ENCODE data around the gene COG4.
A peak's percentile ranks its signal among the peaks of the same experiment; 100 is the strongest.

The COG4 gene

DNA sequence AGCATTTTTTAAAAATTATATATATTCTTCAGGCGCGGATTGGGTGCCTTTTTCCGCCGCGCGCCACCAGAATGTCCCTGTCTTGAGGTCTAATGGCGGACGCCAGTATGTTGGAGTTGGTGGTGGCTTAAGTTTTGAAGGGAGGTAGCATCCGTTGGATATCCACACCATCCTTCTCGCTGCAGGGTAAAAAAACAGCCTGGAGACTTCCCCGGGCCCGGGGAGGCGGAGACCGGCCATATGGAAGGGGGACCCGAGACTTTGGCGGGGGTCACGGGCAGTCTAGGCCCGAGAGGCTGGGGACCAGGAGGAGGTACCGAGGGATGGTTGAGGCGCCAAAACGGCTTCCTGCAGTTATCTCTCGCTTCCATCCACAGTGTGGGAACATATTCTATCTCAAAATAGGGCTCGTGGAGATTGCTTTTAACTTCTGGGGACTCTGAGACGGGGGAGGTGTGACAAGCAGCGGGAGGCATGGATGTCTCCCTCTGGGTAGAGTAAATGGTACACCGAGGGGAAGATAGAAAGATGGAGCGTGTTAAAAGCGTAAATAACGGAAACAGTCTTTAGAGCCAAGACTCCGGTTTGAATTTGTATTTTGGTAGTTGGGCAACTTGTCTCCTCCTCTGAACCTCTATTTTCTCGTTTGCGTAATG lies 517 bp upstream of the COG4 start, which contains the start of gene SF3B3:
TSS of gene SF3B3 (plus strand) at position 74 of the 656 bp plus-strand sequence. CDS start 2,841 bp downstream, outside the sequence.
- peaks cover 20% of the 10 kb centered on the region for H3F3A ChIP-seq (ENCODE audit: insufficient read depth, low read length)
- H3K4me1 ChIP-seq (ENCODE audit: low read length): peaks cover 17% of the 10 kb centered on the region
- no peak for TF ChIP-seq EZH2phosphoT487 (IDR thresholded peaks at IDR 0.05; ENCODE audit: low read length)
- TF ChIP-seq EZH2 (optimal IDR thresholded peaks at IDR 0.05; ENCODE audit: low read depth, low read length): no peak
- TF ChIP-seq, protein P1, sequence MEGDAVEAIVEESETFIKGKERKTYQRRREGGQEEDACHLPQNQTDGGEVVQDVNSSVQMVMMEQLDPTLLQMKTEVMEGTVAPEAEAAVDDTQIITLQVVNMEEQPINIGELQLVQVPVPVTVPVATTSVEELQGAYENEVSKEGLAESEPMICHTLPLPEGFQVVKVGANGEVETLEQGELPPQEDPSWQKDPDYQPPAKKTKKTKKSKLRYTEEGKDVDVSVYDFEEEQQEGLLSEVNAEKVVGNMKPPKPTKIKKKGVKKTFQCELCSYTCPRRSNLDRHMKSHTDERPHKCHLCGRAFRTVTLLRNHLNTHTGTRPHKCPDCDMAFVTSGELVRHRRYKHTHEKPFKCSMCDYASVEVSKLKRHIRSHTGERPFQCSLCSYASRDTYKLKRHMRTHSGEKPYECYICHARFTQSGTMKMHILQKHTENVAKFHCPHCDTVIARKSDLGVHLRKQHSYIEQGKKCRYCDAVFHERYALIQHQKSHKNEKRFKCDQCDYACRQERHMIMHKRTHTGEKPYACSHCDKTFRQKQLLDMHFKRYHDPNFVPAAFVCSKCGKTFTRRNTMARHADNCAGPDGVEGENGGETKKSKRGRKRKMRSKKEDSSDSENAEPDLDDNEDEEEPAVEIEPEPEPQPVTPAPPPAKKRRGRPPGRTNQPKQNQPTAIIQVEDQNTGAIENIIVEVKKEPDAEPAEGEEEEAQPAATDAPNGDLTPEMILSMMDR (IDR thresholded peaks at IDR 0.05; ENCODE audit: low read length): no peak
- H3K36me3 ChIP-seq (replicated peaks; ENCODE audit: insufficient read depth, low read length): peaks cover 3% of the 10 kb centered on the region; the same call in 1 of the 2 replicates
- no peaks in the 10 kb centered on the region for H3K9me3 ChIP-seq (replicated peaks; ENCODE audit: insufficient read depth, low read length)
- H3K4me3 ChIP-seq (ENCODE audit: low read length): peak within 1 kb of the TSS; percentile 90
- peak within 1 kb of the TSS; percentile 99 for H3K9ac ChIP-seq (ENCODE audit: low read length)
- DNase-seq: no peak
- H3K79me2 ChIP-seq (ENCODE audit: low read length): peaks cover 84% of the 10 kb centered on the region
- peak within 1 kb of the TSS; percentile 80 for H2AFZ ChIP-seq (ENCODE audit: low read length)
- H3K9me2 ChIP-seq (replicated peaks; ENCODE audit: insufficient read depth, low read length): no peaks in the 10 kb centered on the region
- H4K20me1 ChIP-seq (ENCODE audit: insufficient read depth, low read length): peaks cover 19% of the 10 kb centered on the region
- no peaks in the 10 kb centered on the region for H3K27me3 ChIP-seq (replicated peaks; ENCODE audit: insufficient read depth, low read length)
- peak within 1 kb of the TSS; percentile 56 for H3K4me2 ChIP-seq (ENCODE audit: low read depth, low read length)
- H3K27ac ChIP-seq (ENCODE audit: low read length): peak within 1 kb of the TSS; percentile 87

DNA sequence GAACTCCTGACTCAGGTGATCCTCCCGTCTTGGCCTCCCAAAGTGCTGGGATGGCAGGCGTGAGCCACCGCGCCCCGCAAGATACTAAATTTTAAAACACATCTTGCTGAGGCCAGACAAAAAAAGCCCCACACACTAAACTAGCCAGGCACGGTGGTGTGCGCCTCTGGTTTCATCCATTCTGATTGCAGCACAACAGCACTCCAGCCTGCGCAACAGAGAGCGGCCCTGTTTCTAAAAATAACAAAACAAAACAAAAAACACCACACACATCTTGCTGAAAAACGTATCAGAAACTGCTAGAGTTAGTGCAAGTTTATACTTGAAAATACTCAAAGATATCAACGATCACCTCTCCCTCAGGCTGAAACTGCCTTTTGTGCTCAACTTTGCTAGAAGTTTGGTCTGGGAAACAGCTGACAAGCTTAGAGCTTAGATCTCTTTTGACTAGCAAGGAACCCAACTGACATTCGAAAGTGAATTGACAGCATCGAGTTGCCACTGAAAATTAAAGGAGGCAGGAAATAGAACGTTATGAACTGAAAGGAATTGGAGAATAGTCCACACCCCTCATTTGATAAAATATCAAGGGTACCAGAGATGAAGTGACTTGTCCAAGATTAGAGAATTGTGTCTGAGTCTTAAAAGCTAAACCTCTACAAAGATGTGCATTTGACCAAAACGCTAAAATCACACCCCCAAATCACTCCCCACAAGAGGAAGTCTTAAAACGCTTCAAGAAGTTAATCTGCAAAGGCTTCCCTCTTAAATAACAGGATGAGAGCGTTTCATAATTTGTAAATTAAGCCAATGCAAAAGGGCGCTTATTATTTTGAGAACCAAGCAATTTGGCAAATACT lies 908 bp downstream of the COG4 start:
- H4K20me1 ChIP-seq (ENCODE audit: insufficient read depth, low read length): peaks cover 12% of the 10 kb centered on the region; the same call in 1 of the 2 replicates
- no peaks in the 10 kb centered on the region for H3K27me3 ChIP-seq (replicated peaks; ENCODE audit: insufficient read depth, low read length)
- H3K4me2 ChIP-seq (ENCODE audit: low read depth, low read length): peak overlapping the region; percentile 56
- H3K9ac ChIP-seq (ENCODE audit: low read length): peak overlapping the region; percentile 99
- H3K9me3 ChIP-seq (replicated peaks; ENCODE audit: insufficient read depth, low read length): no peaks in the 10 kb centered on the region
- H3K4me1 ChIP-seq (ENCODE audit: low read length): peaks cover 17% of the 10 kb centered on the region
- TF ChIP-seq, protein P1 (IDR thresholded peaks at IDR 0.05; ENCODE audit: low read length): no peak
- no peak for TF ChIP-seq EZH2 (optimal IDR thresholded peaks at IDR 0.05; ENCODE audit: low read depth, low read length)
- no peak for TF ChIP-seq EZH2phosphoT487 (IDR thresholded peaks at IDR 0.05; ENCODE audit: low read length)
- H3K36me3 ChIP-seq (replicated peaks; ENCODE audit: insufficient read depth, low read length): no peaks in the 10 kb centered on the region; the same call in 1 of the 2 replicates
- H3F3A ChIP-seq (ENCODE audit: insufficient read depth, low read length): peaks cover 19% of the 10 kb centered on the region
- peak overlapping the region; percentile 90 for H3K4me3 ChIP-seq (ENCODE audit: low read length)
- H3K79me2 ChIP-seq (ENCODE audit: low read length): peaks cover 69% of the 10 kb centered on the region
- peak overlapping the region; percentile 87 for H3K27ac ChIP-seq (ENCODE audit: low read length)
- no peaks in the 10 kb centered on the region for H3K9me2 ChIP-seq (replicated peaks; ENCODE audit: insufficient read depth, low read length)
- DNase-seq: peak; percentile 79
- H2AFZ ChIP-seq (ENCODE audit: low read length): peak overlapping the region; percentile 59; the same call in 1 of the 2 replicates

DNA sequence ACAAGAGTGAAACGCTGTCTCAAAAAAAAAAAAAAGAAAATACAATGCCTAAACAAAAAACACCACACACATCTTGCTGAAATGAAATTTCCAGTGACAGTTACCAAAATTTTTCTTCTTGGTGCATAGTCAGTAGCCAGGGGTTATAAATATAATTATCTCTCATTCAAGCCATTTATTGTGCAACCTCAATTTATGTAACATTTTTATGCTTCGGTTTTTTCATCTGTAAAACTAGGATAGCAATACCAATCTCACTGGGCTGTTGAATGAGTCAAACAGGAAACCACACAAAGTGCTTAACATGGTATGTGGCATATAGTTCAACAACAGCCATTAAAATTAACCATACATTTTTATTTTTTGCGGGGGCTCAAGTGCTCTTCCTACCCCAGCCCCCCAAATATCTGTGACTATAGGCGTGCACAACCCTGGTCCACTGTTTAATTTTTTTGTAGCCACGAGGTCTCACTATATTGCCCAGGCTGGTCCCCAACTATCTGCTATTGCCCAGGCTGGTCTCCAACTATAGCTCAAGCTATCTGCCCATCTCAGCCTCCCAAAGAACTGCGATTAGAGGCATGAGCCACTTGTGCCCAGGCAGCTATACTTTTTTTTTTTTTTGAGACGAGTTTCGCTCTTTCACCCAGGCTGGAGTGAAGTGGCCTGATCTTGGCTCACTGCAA lies 2.6 kb downstream of the COG4 start:
- Histone ChIP-seq H3K79me2 (ENCODE audit: low read length) (peaks cover 53% of the 10 kb centered on the region), H3K9ac (ENCODE audit: low read length) (no peak overlapping the region), H3K36me3 (replicated peaks; ENCODE audit: insufficient read depth, low read length) (0 out of 2 replicates have a peak, but pooled peaks cover 2% of the 10 kb centered on the region), H3K4me2 (ENCODE audit: low read depth, low read length) (no peak overlapping the region), H3K4me3 (ENCODE audit: low read length) (no peak overlapping the region), H3K9me2 (replicated peaks; ENCODE audit: insufficient read depth, low read length) (no peaks in the 10 kb centered on the region), H3F3A (ENCODE audit: insufficient read depth, low read length) (peaks cover 19% of the 10 kb centered on the region), H3K4me1 (ENCODE audit: low read length) (peaks cover 9% of the 10 kb centered on the region; the same call in 1 of the 2 replicates), H3K9me3 (replicated peaks; ENCODE audit: insufficient read depth, low read length) (no peaks in the 10 kb centered on the region), H3K27ac (ENCODE audit: low read length) (no peak overlapping the region), H2AFZ (ENCODE audit: low read length) (no peak overlapping the region), H3K27me3 (replicated peaks; ENCODE audit: insufficient read depth, low read length) (no peaks in the 10 kb centered on the region), H4K20me1 (ENCODE audit: insufficient read depth, low read length) (no peaks in the 10 kb centered on the region)
- TF ChIP-seq EZH2phosphoT487 (IDR thresholded peaks at IDR 0.05; ENCODE audit: low read length) (no peak), EZH2 (optimal IDR thresholded peaks at IDR 0.05; ENCODE audit: low read depth, low read length) (no peak)
- TF ChIP-seq, protein P1 (IDR thresholded peaks at IDR 0.05; ENCODE audit: low read length): no peak
- DNase-seq: no peak
